Left ventricle myocardium superior (tissue), 1 donor: ENCODE results near the gene UPK2. TPM values are rescaled to one million over a fixed set of nuclear protein-coding genes. Genes with fewer than 3 reads are reported as not detected.

ENCODE experiments used
- microRNA-seq: library from miRNA; unstranded; fragments of <30 nt; microRNA quantifications from one replicate; pipeline ENCODE4 v1.2.0, GENCODE V29; 2020; ENCODE audit warnings: borderline number of aligned reads
- total RNA-seq: library from RNA; stranded (reverse); fragmentation: NEBNext Ultra II Directional; extraction: Animal tissue kit (Norgen Biotek cat#: 25700); gene quantifications from one replicate; pipeline ENCODE4 v1.2.1, GENCODE V29; 2021
- donor health status: DM: no; HTN: yes; CAD: no; lungs with severe emphysema.

UPK2 gene
- total RNA-seq, 1 donor from 2014 or later, result not detected

Small RNA genes lying within 50 kb of the gene (microRNA-seq; reads per million reads assigned to microRNA genes)
- gene MIR4492, result not detected

Other genes starting within 250 kb of the UPK2 start
- gene DDX6, start 165.1 kb upstream of the UPK2 start, total RNA-seq, result 126 TPM
- not detected for gene CXCR5, start 72.4 kb upstream of the UPK2 start, total RNA-seq
- 44.7 TPM for gene BCL9L, start 30.4 kb upstream of the UPK2 start, total RNA-seq
- not detected for gene FOXR1, start 15.5 kb downstream of the UPK2 start, total RNA-seq
- 9.4 TPM for gene CENATAC, start 41.8 kb downstream of the UPK2 start, total RNA-seq
- gene RPS25, start 62.0 kb downstream of the UPK2 start, total RNA-seq, result 813 TPM
- 30.4 TPM for gene TRAPPC4, start 62.5 kb downstream of the UPK2 start, total RNA-seq
- gene SLC37A4, start 74.6 kb downstream of the UPK2 start, total RNA-seq, result 8.1 TPM
- 64.0 TPM for gene HYOU1, start 100.9 kb downstream of the UPK2 start, total RNA-seq
- gene VPS11, start 111.5 kb downstream of the UPK2 start, total RNA-seq, result 23.0 TPM
- 24.9 TPM for gene HMBS, start 128.6 kb downstream of the UPK2 start, total RNA-seq
- gene DPAGT1, start 145.6 kb downstream of the UPK2 start, total RNA-seq, result 18.6 TPM
- 9.6 TPM for gene C2CD2L, start 151.0 kb downstream of the UPK2 start, total RNA-seq
- 12.8 TPM for gene HINFP, start 165.3 kb downstream of the UPK2 start, total RNA-seq
- gene ABCG4, start 192.8 kb downstream of the UPK2 start, total RNA-seq, result 1.1 TPM
- gene NLRX1, start 212.4 kb downstream of the UPK2 start, total RNA-seq, result 31.2 TPM
- gene NHERF4, start 229.2 kb downstream of the UPK2 start, total RNA-seq, result 1.1 TPM